ENCODE results near the gene MAPK6. TPM values are rescaled to one million over a fixed set of nuclear protein-coding genes. Genes with fewer than 3 reads are reported as not detected.

MAPK6 gene
- total and polyA plus RNA-seq, 10 of the 15 experiments (the other 5 are each of a cell fraction or from before 2014, with no cell fraction given): 20.6 to 100 (median 52.6) TPM

GRCh38 chr15:52018244-52018643 is 775 bp upstream of the MAPK6 start (continued):
- TF ChIP-seq FOXK2 (IDR thresholded peaks at IDR 0.05) (no peak), MEF2B (IDR thresholded peaks at IDR 0.05; ENCODE audit: partially characterized antibody, poor library complexity, severe bottlenecking) (no peak), RCOR1 (conservative IDR thresholded peaks at IDR 0.05; ENCODE audit: low read depth, low read length) (no peak), NRF1 (conservative IDR thresholded peaks at IDR 0.05; ENCODE audit: low read depth, low read length) (no peak), YBX1 (IDR thresholded peaks at IDR 0.05) (no peak), MYB (IDR thresholded peaks at IDR 0.05; ENCODE audit: borderline replicate concordance, low read depth, low read length) (no peak), CREB1 (IDR thresholded peaks at IDR 0.05; ENCODE audit: low read depth) (no peak)

GRCh38 chr15:52019394-52020220 is 588 bp downstream of the MAPK6 start:
- Histone ChIP-seq H3K9ac (ENCODE audit: control insufficient read depth, insufficient read depth, low read length) (peak overlapping the region; percentile 98), H4K20me1 (ENCODE audit: control insufficient read depth, insufficient read depth) (no peaks in the 10 kb centered on the region), H2AFZ (ENCODE audit: control insufficient read depth, low read depth, low read length) (peak overlapping the region; percentile 59), H3K27ac (ENCODE audit: control insufficient read depth, insufficient read depth) (peak overlapping the region; percentile 99), H3K4me1 (ENCODE audit: control insufficient read depth, insufficient read depth, low read length) (peaks cover 8% of the 10 kb centered on the region), H3K36me3 (ENCODE audit: control insufficient read depth in 2 of 2, insufficient read depth in 2 of 2, low read length in 1 of 2) (no peaks in the 10 kb centered on the region), H3K4me3 (peak overlapping the region; percentile 91), H3K27me3 (replicated peaks in 1 of 2; ENCODE audit: control insufficient read depth in 2 of 2, insufficient read depth in 2 of 2, low read length in 1 of 2) (no peaks in the 10 kb centered on the region), H3K79me2 (ENCODE audit: control insufficient read depth, insufficient read depth, low read length) (peaks cover 56% of the 10 kb centered on the region), H3K4me2 (ENCODE audit: control insufficient read depth, insufficient read depth) (peak overlapping the region; percentile 19), H3K9me3 (replicated peaks; ENCODE audit: control insufficient read depth, insufficient read depth, low read length) (no peaks in the 10 kb centered on the region)
- in situ Hi-C loops (cut with MboI): loop anchor here (5.0 kb wide), 1 partner anchor 358 kb away; no protein-coding TSS in a partner anchor
- WGBS (ENCODE audit: insufficient coverage, insufficient replicate concordance, low lambda C conversion rate, missing lambda C conversion rate): 1% methylated on average over 56 of the region's 100 CpGs
- BruUV-seq (replicated peaks): no TSS peak
- ChIA-PET CTCF (interaction anchor here (0.7 to 2.8 kb wide), 11 partner anchors 10 to 444 kb away, joined by 3 to 12 read pairs (median 4); partner anchors contain the start of gene LEO1), SMC1A (ENCODE audit: uncharacterized antibody, unreplicated experiment) (interaction anchor here (0.6 to 3.9 kb wide), 17 partner anchors 8 to 364 kb away, joined by 3 to 52 read pairs (median 8); no protein-coding TSS in a partner anchor), POLR2A (interaction anchor here (0.8 to 5.5 kb wide), 14 partner anchors 8 to 95 kb away, joined by 3 to 54 read pairs (median 4); partner anchors contain the start of gene LEO1), RAD21 (ENCODE audit: unreplicated experiment) (interaction anchor here (0.8 to 6.7 kb wide), 12 partner anchors 8 to 115 kb away, joined by 3 to 54 read pairs (median 4); no protein-coding TSS in a partner anchor)
- FAIRE-seq (no peak), ATAC-seq (peak; percentile 75), DNase-seq (ENCODE audit: low read depth, low spot score) (no peak)
- intact Hi-C loops (cut with micrococcal nuclease; ENCODE audit: unreplicated experiment): loop anchor here (1.0 to 2.0 kb wide), 2 partner anchors 11 to 37 kb away; no protein-coding TSS in a partner anchor
- TF ChIP-seq ZNF217 (IDR thresholded peaks at IDR 0.05): peak; percentile 54; the same call in 1 of the 2 replicates
- TF ChIP-seq MXI1 (IDR thresholded peaks at IDR 0.05; ENCODE audit: low read depth, low read length): peak; percentile 90
- peak; percentile 19 to 47; a peak in 3 of 4 replicates for TF ChIP-seq IKZF2 (IDR thresholded peaks at IDR 0.05)
- peak; percentile 66 for TF ChIP-seq LARP7 (IDR thresholded peaks at IDR 0.05)
- no peak for TF ChIP-seq PML (IDR thresholded peaks at IDR 0.05; ENCODE audit: low read length)
- TF ChIP-seq MEF2A (IDR thresholded peaks at IDR 0.05; ENCODE audit: insufficient read depth, low read depth, low read length): no peak
- no peak for TF ChIP-seq MTA3 (IDR thresholded peaks at IDR 0.05; ENCODE audit: borderline replicate concordance, low read length)
- peak; percentile 17; the same call in 1 of the 2 replicates for TF ChIP-seq USF2 (IDR thresholded peaks at IDR 0.05; ENCODE audit: borderline replicate concordance, low read depth, low read length)
- TF ChIP-seq TCF12 (IDR thresholded peaks at IDR 0.05; ENCODE audit: low read depth, low read length): peak; percentile 35; the same call in 1 of the 2 replicates
- peak; percentile 74; the same call in 1 of the 2 replicates for TF ChIP-seq POLR2AphosphoS5 (IDR thresholded peaks at IDR 0.05; ENCODE audit: low read length)
- TF ChIP-seq ELK1 (IDR thresholded peaks at IDR 0.05; ENCODE audit: low read depth, low read length): no peak
- TF ChIP-seq SIN3A (IDR thresholded peaks at IDR 0.05; ENCODE audit: low read depth, low read length): peak; percentile 77
- peak; percentile 41 for TF ChIP-seq RELB (IDR thresholded peaks at IDR 0.05; ENCODE audit: low read depth)

Data from GM12878 (cell line).